ENCODE results near the gene MCC.
"Not testable (repeated sequence)": the region's sequence is repeated elsewhere in the genome, so short reads cannot be mapped to it uniquely, and the experiment has no call there.

The MCC gene

GRCh38 chr5:113084402-113085083 is 403.7 kb downstream of the MCC start:
- no peak overlapping the region for H3K4me3 ChIP-seq (ENCODE audit: low read depth, low read length)
- TF ChIP-seq CTCF (IDR thresholded peaks at IDR 0.05; ENCODE audit: borderline replicate concordance, insufficient read depth, low read depth, low read length): no peak

- H3K4me3 ChIP-seq (ENCODE audit: low read depth, low read length): no peak overlapping the region
- no peak for TF ChIP-seq CTCF (IDR thresholded peaks at IDR 0.05; ENCODE audit: borderline replicate concordance, insufficient read depth, low read depth, low read length)
These were observed 404.8 kb downstream of the MCC start for GRCh38 chr5:113083481-113083880.

GRCh38 chr5:113082547-113082905 is 405.7 kb downstream of the MCC start:
- TF ChIP-seq CTCF (IDR thresholded peaks at IDR 0.05; ENCODE audit: borderline replicate concordance, insufficient read depth, low read depth, low read length): no peak
- H3K4me3 ChIP-seq (ENCODE audit: low read depth, low read length): no peak overlapping the region

GRCh38 chr5:113081881-113082546 is 406.2 kb downstream of the MCC start:
- H3K4me3 ChIP-seq (ENCODE audit: low read depth, low read length): no peak overlapping the region
- no peak for TF ChIP-seq CTCF (IDR thresholded peaks at IDR 0.05; ENCODE audit: borderline replicate concordance, insufficient read depth, low read depth, low read length)

- no peak overlapping the region for H3K4me3 ChIP-seq (ENCODE audit: low read depth, low read length)
- no peak for TF ChIP-seq CTCF (IDR thresholded peaks at IDR 0.05; ENCODE audit: borderline replicate concordance, insufficient read depth, low read depth, low read length)
These were observed 407.0 kb downstream of the MCC start for GRCh38 chr5:113081091-113081839.

- not testable (repeated sequence) for H3K4me3 ChIP-seq (ENCODE audit: low read depth, low read length)
These were observed 411.6 kb downstream of the MCC start for GRCh38 chr5:113076649-113077048.

- H3K4me3 ChIP-seq (ENCODE audit: low read depth, low read length): no peak overlapping the region
- TF ChIP-seq CTCF (IDR thresholded peaks at IDR 0.05; ENCODE audit: borderline replicate concordance, insufficient read depth, low read depth, low read length): no peak
These were observed 413.2 kb downstream of the MCC start for GRCh38 chr5:113075019-113075418.

- not testable (repeated sequence) for H3K4me3 ChIP-seq (ENCODE audit: low read depth, low read length)
These were observed 414.6 kb downstream of the MCC start for GRCh38 chr5:113073629-113074034.
